Neural crest cell (in vitro differentiated cells): ENCODE measurements around the gene TBC1D5. TPM values are rescaled to one million over a fixed set of nuclear protein-coding genes. Genes with fewer than 3 reads are reported as not detected.

Experiments
- DNase-seq: peaks from one replicate; pipeline ENCODE4 v3.0.0; 2021; ENCODE audit warnings: low read depth, mixed read lengths, low spot score
- H3K27ac Mint-ChIP-seq: one replicate; pipeline ENCODE4 v1.8.0; 2021; ENCODE audit warnings: mild to moderate bottlenecking, mixed read lengths; ENCODE audit not compliant: unreplicated experiment
- H3K27me3 Mint-ChIP-seq: 2 replicates; pipeline ENCODE4 v1.8.0; 2021; ENCODE audit warnings: low read depth, mild to moderate bottlenecking, mixed read lengths
- H3K36me3 Mint-ChIP-seq: 2 replicates; pipeline ENCODE4 v1.8.0; 2021; ENCODE audit warnings: low read depth, mild to moderate bottlenecking, mixed read lengths
- H3K4me1 Mint-ChIP-seq: 2 replicates; pipeline ENCODE4 v1.8.0; 2021; ENCODE audit warnings: mixed read lengths
- H3K4me3 Mint-ChIP-seq: one replicate; pipeline ENCODE4 v1.8.0; 2021; ENCODE audit warnings: mild to moderate bottlenecking, mixed read lengths
- H3K9me3 Mint-ChIP-seq: 2 replicates; pipeline ENCODE4 v1.8.0; 2021; ENCODE audit warnings: mixed read lengths
- total RNA-seq: library from RNA; stranded (reverse); gene quantifications from 2 replicates; pipeline ENCODE4 v1.2.1, GENCODE V29; 2021
- TF ChIP-seq, protein P1 (sequence below): fragments of 200-600 bp; sonication (generic); conservative IDR thresholded peaks from 2 replicates; pipeline ENCODE4 v1.5.0; 2021; ENCODE audit warnings: antibody characterized with exemption, mild to moderate bottlenecking

Gene TBC1D5
- total RNA-seq, 1 donor from 2014 or later: 51.2 TPM

DNA sequence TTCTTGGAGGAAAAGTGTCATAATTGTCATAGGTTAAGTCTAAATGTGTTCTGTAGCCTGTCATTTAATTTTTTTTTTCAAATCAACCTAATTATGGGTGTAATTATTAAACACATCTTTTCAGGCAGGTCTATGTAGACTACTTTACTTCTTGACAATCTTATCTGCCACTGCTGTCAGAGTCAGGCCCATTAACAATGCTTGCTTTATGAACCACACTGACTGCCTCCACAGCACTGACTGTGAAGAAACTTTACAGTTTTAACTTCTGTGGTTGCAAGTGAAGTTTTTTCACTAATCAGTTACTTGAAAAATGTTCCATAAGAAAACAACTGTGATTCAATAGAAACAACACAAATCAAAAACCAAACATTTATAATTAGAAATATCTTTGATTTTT lies 449.9 kb downstream of the TBC1D5 start:
- no peak for DNase-seq
- Mint-ChIP-seq H3K27ac (no peak overlapping the region), H3K27me3 (no peaks in the 10 kb centered on the region), H3K36me3 (no peaks in the 10 kb centered on the region), H3K9me3 (no peaks in the 10 kb centered on the region), H3K4me3 (no peak overlapping the region), H3K4me1 (peaks cover 4% of the 10 kb centered on the region)
- TF ChIP-seq, protein P1, sequence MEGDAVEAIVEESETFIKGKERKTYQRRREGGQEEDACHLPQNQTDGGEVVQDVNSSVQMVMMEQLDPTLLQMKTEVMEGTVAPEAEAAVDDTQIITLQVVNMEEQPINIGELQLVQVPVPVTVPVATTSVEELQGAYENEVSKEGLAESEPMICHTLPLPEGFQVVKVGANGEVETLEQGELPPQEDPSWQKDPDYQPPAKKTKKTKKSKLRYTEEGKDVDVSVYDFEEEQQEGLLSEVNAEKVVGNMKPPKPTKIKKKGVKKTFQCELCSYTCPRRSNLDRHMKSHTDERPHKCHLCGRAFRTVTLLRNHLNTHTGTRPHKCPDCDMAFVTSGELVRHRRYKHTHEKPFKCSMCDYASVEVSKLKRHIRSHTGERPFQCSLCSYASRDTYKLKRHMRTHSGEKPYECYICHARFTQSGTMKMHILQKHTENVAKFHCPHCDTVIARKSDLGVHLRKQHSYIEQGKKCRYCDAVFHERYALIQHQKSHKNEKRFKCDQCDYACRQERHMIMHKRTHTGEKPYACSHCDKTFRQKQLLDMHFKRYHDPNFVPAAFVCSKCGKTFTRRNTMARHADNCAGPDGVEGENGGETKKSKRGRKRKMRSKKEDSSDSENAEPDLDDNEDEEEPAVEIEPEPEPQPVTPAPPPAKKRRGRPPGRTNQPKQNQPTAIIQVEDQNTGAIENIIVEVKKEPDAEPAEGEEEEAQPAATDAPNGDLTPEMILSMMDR: no peak

DNA sequence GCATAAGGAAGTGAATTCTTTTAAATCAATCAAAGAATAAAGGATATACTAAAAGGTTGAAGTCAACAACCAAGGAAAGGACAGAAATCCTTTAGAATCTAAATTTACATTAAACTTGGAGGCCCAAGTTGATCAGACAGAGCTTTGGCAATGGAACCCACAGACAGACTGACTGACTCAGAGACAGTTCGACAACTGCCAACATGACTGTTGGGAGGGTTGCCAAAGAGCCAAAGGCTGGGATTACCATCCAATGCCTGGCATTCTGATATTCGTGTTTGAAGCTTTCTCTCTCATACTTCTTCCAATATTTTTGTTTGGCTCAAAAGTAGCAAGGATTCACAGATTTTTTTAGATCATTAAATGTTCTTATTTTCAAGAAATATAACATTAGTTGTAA lies 451.5 kb downstream of the TBC1D5 start:
- no peak for DNase-seq
- H3K36me3 Mint-ChIP-seq: no peaks in the 10 kb centered on the region
- TF ChIP-seq, protein P1: no peak
- H3K27ac Mint-ChIP-seq: no peak overlapping the region
- H3K27me3 Mint-ChIP-seq: no peaks in the 10 kb centered on the region
- H3K4me3 Mint-ChIP-seq: no peak overlapping the region
- peaks cover 4% of the 10 kb centered on the region for H3K4me1 Mint-ChIP-seq
- H3K9me3 Mint-ChIP-seq: no peaks in the 10 kb centered on the region

DNA sequence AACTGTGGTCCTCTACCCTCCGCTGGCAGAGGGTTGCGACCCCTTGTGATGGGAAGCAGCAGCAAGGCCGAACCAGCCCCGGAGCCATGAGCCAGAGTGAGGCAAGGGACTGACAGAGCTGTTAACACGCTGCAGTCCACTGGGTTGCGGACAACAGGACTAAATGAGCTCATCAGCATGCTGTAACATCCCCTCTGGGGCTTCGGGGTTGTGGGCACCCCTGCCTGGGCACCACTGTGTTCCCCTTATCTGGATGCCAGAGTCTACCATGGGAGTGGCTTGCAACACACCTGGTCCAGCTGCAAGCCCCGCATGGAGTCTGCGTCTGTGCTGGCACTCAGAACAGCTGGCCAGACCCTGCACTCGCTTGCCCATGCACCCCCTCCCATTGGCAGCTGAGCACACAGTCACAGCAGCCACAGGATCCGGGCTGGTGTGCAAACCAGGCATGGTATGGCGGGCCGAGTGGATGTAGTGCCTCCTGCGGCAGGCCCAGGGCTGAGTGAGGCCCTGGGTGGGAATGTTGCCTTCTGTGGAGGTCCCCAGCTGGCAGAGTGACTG lies 453.5 kb downstream of the TBC1D5 start:
- no peaks in the 10 kb centered on the region for H3K27me3 Mint-ChIP-seq
- DNase-seq: no peak
- no peaks in the 10 kb centered on the region for H3K36me3 Mint-ChIP-seq
- TF ChIP-seq, protein P1: no peak
- H3K4me1 Mint-ChIP-seq: peaks cover 4% of the 10 kb centered on the region
- no peak overlapping the region for H3K4me3 Mint-ChIP-seq
- no peak overlapping the region for H3K27ac Mint-ChIP-seq
- no peaks in the 10 kb centered on the region for H3K9me3 Mint-ChIP-seq

DNA sequence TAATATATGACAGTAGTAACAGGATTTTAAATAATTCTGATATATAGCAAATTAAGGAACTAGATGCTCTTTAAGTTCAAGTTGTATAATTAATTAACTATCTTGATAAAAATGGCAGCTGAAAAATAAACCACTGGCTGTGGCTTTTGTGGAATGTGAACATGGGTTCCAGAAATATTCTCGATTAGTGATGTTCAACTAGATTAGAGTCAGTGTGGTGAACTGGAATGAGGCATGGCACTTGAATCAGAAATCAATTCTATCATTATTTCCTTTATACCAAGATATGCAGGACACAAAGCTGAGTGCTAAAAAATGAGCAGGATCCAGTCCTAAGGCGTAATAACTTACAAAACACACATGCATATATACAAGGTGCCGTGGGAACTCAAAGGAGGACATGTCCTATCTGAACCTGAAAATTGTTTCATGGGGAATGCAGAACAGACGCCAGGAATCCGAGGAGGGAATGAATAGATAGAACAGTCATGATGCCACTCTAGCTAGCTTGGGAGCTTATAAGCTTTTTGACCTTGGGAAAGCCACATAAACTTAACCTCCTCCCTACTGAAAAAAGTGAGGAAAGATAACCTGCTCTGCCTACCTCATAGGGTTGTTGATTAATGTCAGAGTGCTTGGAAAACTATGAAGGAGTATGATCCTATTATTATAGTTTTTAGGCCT lies 455.3 kb downstream of the TBC1D5 start:
- H3K4me1 Mint-ChIP-seq: no peaks in the 10 kb centered on the region
- no peaks in the 10 kb centered on the region for H3K27me3 Mint-ChIP-seq
- no peak for DNase-seq
- TF ChIP-seq, protein P1: no peak
- no peak overlapping the region for H3K27ac Mint-ChIP-seq
- no peaks in the 10 kb centered on the region for H3K9me3 Mint-ChIP-seq
- no peak overlapping the region for H3K4me3 Mint-ChIP-seq
- no peaks in the 10 kb centered on the region for H3K36me3 Mint-ChIP-seq

DNA sequence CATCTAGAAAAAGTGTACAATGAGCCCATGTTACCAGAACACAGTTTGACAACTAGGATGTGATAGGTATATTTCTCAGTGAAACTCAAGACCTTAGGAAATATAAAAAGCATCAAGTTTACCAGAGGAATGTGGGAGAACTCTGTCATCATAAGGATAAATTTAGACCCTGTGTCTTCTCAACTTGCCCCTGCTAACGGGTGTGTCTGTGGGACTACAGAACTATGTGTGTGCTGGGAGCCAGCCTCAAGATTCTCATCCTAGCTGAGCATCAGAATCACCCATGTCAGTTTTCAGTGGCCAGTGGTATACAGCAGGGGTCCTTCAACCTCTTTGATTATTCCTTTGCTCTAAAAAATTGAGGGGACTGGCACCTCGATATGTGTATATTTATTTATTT lies 464.4 kb downstream of the TBC1D5 start:
- H3K4me3 Mint-ChIP-seq: no peak overlapping the region
- H3K36me3 Mint-ChIP-seq: no peaks in the 10 kb centered on the region
- no peaks in the 10 kb centered on the region for H3K27me3 Mint-ChIP-seq
- TF ChIP-seq, protein P1: no peak
- H3K9me3 Mint-ChIP-seq: no peaks in the 10 kb centered on the region
- H3K4me1 Mint-ChIP-seq: peaks cover 4% of the 10 kb centered on the region
- DNase-seq: no peak
- no peak overlapping the region for H3K27ac Mint-ChIP-seq
